ENCODE measurements around the gene KSR2.

The KSR2 gene

GRCh38 chr12:117438809-117439208 lies 530.0 kb downstream of the KSR2 start:
- H3K27me3 ChIP-seq (ENCODE audit: control insufficient read depth, low read length), result no peaks in the 10 kb centered on the region
- H3K4me3 ChIP-seq (ENCODE audit: low read length), result no peak overlapping the region
- no peak overlapping the region for H3K4me2 ChIP-seq (ENCODE audit: low read length)
- no peaks in the 10 kb centered on the region for H3K4me1 ChIP-seq (ENCODE audit: control insufficient read depth, low read length)
- H3K9me2 ChIP-seq (replicated peaks; ENCODE audit: control insufficient read depth, low read length), result no peaks in the 10 kb centered on the region
- H3K36me3 ChIP-seq (ENCODE audit: control insufficient read depth, low read length), result no peaks in the 10 kb centered on the region
- H3F3A ChIP-seq (ENCODE audit: control insufficient read depth, insufficient read depth), result no peaks in the 10 kb centered on the region
- no peaks in the 10 kb centered on the region for H3K9me3 ChIP-seq (ENCODE audit: control insufficient read depth, insufficient read depth, low read length)
- no peaks in the 10 kb centered on the region for H4K20me1 ChIP-seq (ENCODE audit: control insufficient read depth, insufficient read depth, low read depth, low read length)
- H3K27ac ChIP-seq (ENCODE audit: low read depth, low read length), result no peak overlapping the region
- no peaks in the 10 kb centered on the region for H3K79me2 ChIP-seq (ENCODE audit: control insufficient read depth, low read length)
- TF ChIP-seq EZH2phosphoT487 (IDR thresholded peaks at IDR 0.05; ENCODE audit: borderline replicate concordance, low read length) (no peak), CTCF (IDR thresholded peaks at IDR 0.05; ENCODE audit: low read depth, low read length, poor library complexity, severe bottlenecking) (no peak)

GRCh38 chr12:117437516-117438255 lies 531.1 kb downstream of the KSR2 start:
- Histone ChIP-seq H3F3A (ENCODE audit: control insufficient read depth, insufficient read depth) (no peaks in the 10 kb centered on the region), H3K4me3 (ENCODE audit: low read length) (no peak overlapping the region), H3K36me3 (ENCODE audit: control insufficient read depth, low read length) (no peaks in the 10 kb centered on the region), H3K79me2 (ENCODE audit: control insufficient read depth, low read length) (no peaks in the 10 kb centered on the region), H3K9me3 (ENCODE audit: control insufficient read depth, insufficient read depth, low read length) (no peaks in the 10 kb centered on the region), H3K27me3 (ENCODE audit: control insufficient read depth, low read length) (no peaks in the 10 kb centered on the region), H4K20me1 (ENCODE audit: control insufficient read depth, insufficient read depth, low read depth, low read length) (no peaks in the 10 kb centered on the region), H3K27ac (ENCODE audit: low read depth, low read length) (no peak overlapping the region), H3K4me1 (ENCODE audit: control insufficient read depth, low read length) (no peaks in the 10 kb centered on the region), H3K4me2 (ENCODE audit: low read length) (no peak overlapping the region), H3K9me2 (replicated peaks; ENCODE audit: control insufficient read depth, low read length) (no peaks in the 10 kb centered on the region)
- TF ChIP-seq EZH2phosphoT487 (IDR thresholded peaks at IDR 0.05; ENCODE audit: borderline replicate concordance, low read length), result no peak
- no peak for TF ChIP-seq CTCF (IDR thresholded peaks at IDR 0.05; ENCODE audit: low read depth, low read length, poor library complexity, severe bottlenecking)

GRCh38 chr12:117433878-117434277 lies 534.9 kb downstream of the KSR2 start:
- no peaks in the 10 kb centered on the region for H3F3A ChIP-seq (ENCODE audit: control insufficient read depth, insufficient read depth)
- H3K9me2 ChIP-seq (replicated peaks; ENCODE audit: control insufficient read depth, low read length), result no peaks in the 10 kb centered on the region; the same call in 1 of the 2 replicates
- no peak for TF ChIP-seq CTCF (IDR thresholded peaks at IDR 0.05; ENCODE audit: low read depth, low read length, poor library complexity, severe bottlenecking)
- no peak for TF ChIP-seq EZH2phosphoT487 (IDR thresholded peaks at IDR 0.05; ENCODE audit: borderline replicate concordance, low read length)
- H3K27me3 ChIP-seq (ENCODE audit: control insufficient read depth, low read length), result no peaks in the 10 kb centered on the region
- H4K20me1 ChIP-seq (ENCODE audit: control insufficient read depth, insufficient read depth, low read depth, low read length), result no peaks in the 10 kb centered on the region
- H3K27ac ChIP-seq (ENCODE audit: low read depth, low read length), result no peak overlapping the region
- no peaks in the 10 kb centered on the region for H3K9me3 ChIP-seq (ENCODE audit: control insufficient read depth, insufficient read depth, low read length)
- no peak overlapping the region for H3K4me3 ChIP-seq (ENCODE audit: low read length)
- no peaks in the 10 kb centered on the region for H3K79me2 ChIP-seq (ENCODE audit: control insufficient read depth, low read length)
- no peaks in the 10 kb centered on the region for H3K36me3 ChIP-seq (ENCODE audit: control insufficient read depth, low read length)
- H3K4me1 ChIP-seq (ENCODE audit: control insufficient read depth, low read length), result no peaks in the 10 kb centered on the region
- no peak overlapping the region for H3K4me2 ChIP-seq (ENCODE audit: low read length)
